HepG2 (cell line): ENCODE data around the gene EDAR. TPM values are rescaled to one million over a fixed set of nuclear protein-coding genes. Genes with fewer than 3 reads are reported as not detected.
A peak's percentile ranks its signal among the peaks of the same experiment; 100 is the strongest.

ENCODE experiments used
- ARID5B ChIP-seq: IDR thresholded peaks from 2 replicates; pipeline ENCODE4 v1.4.0; 2020; ENCODE audit warnings: mild to moderate bottlenecking, missing genetic modification reagents
- CHCHD3 ChIP-seq: sonication (generic); formaldehyde crosslinking; IDR thresholded peaks from 2 replicates; pipeline ENCODE4 v1.8.0; 2022; ENCODE audit warnings: mild to moderate bottlenecking, missing genetic modification reagents, moderate library complexity
- CREB3 ChIP-seq: sonication (generic); formaldehyde crosslinking; IDR thresholded peaks from 2 replicates; pipeline ENCODE4 v1.5.0; 2020; ENCODE audit warnings: missing genetic modification reagents
- DMAP1 ChIP-seq: IDR thresholded peaks from 2 replicates; pipeline ENCODE4 v1.6.1; 2016
- FOXK2 ChIP-seq: fragments of 450-650 bp; IDR thresholded peaks from 2 replicates; pipeline ENCODE4 v1.6.1; 2016
- FOXP1 ChIP-seq, 2 experiments: fragments of 450-650 bp in 1 of 2; IDR thresholded peaks; 2 replicates each; pipeline ENCODE4 v1.6.1; 2017 to 2018; ENCODE audit warnings: antibody characterized with exemption in 1 of 2
- GZF1 ChIP-seq: sonication (generic); formaldehyde crosslinking; IDR thresholded peaks from 2 replicates; pipeline ENCODE4 v1.5.1; 2020; ENCODE audit warnings: mild to moderate bottlenecking, missing genetic modification reagents
- MAFK ChIP-seq, 2 experiments: IDR thresholded peaks in 1 of 2; conservative IDR thresholded peaks in 1 of 2; 2 replicates each; pipeline ENCODE4 v1.6.1; 2011; ENCODE audit warnings: improper control_type of control experiment in 2 of 2, low read length in 2 of 2
- PHF21A ChIP-seq: sonication (generic); formaldehyde crosslinking; IDR thresholded peaks from 2 replicates; pipeline ENCODE4 v1.5.0; 2020; ENCODE audit warnings: mild to moderate bottlenecking, missing genetic modification reagents
- SNAI1 ChIP-seq: sonication (generic); formaldehyde crosslinking; IDR thresholded peaks from 2 replicates; pipeline ENCODE4 v1.5.0; 2020; ENCODE audit warnings: mild to moderate bottlenecking, missing genetic modification reagents, borderline replicate concordance
- SOX13 ChIP-seq, 3 experiments: fragments of 450-650 bp in 1 of 3; sonication (generic) in 1 of 3; formaldehyde crosslinking in 1 of 3; IDR thresholded peaks in 2 of 3; conservative IDR thresholded peaks in 1 of 3; 2 replicates each; pipeline versions ENCODE4 v1.5.0 to v1.6.1; 2016 to 2020; ENCODE audit warnings: antibody characterized with exemption in 1 of 3, mild to moderate bottlenecking in 1 of 3, missing compliant biosample characterization in 1 of 3, missing genetic modification reagents in 1 of 3, moderate library complexity in 1 of 3
- SOX6 ChIP-seq, 2 experiments: fragments of 450-650 bp in 1 of 2; sonication (generic) in 1 of 2; formaldehyde crosslinking in 1 of 2; IDR thresholded peaks; 2 replicates each; pipeline versions ENCODE4 v1.4.0 to v1.6.1; 2017 to 2020; ENCODE audit warnings: antibody characterized with exemption in 1 of 2, mild to moderate bottlenecking in 1 of 2, missing genetic modification reagents in 1 of 2
- TAF1 ChIP-seq: sonication (generic); formaldehyde crosslinking; IDR thresholded peaks from 2 replicates; pipeline ENCODE4 v1.4.0; 2020; ENCODE audit warnings: missing genetic modification reagents
- TBP ChIP-seq: sonication (generic); formaldehyde crosslinking; IDR thresholded peaks from 2 replicates; pipeline ENCODE4 v1.5.0; 2020; ENCODE audit warnings: missing genetic modification reagents
- THAP7 ChIP-seq: sonication (generic); formaldehyde crosslinking; IDR thresholded peaks from 2 replicates; pipeline ENCODE4 v1.8.1; 2023; ENCODE audit warnings: mild to moderate bottlenecking, missing genetic modification reagents
- ZNF12 ChIP-seq: sonication (generic); formaldehyde crosslinking; IDR thresholded peaks from 2 replicates; pipeline ENCODE4 v1.5.0; 2020; ENCODE audit warnings: missing genetic modification reagents
- ZNF543 ChIP-seq: sonication (generic); formaldehyde crosslinking; IDR thresholded peaks from 2 replicates; pipeline ENCODE4 v1.4.0; 2020; ENCODE audit warnings: mild to moderate bottlenecking, missing genetic modification reagents
- ZNF614 ChIP-seq: IDR thresholded peaks from 2 replicates; pipeline ENCODE4 v1.6.1; 2018; ENCODE audit warnings: missing biosample characterization, missing genetic modification reagents, inconsistent platforms, borderline replicate concordance
- ZNF772 ChIP-seq: sonication (generic); formaldehyde crosslinking; IDR thresholded peaks from 2 replicates; pipeline ENCODE4 v1.5.0; 2020; ENCODE audit warnings: mild to moderate bottlenecking, missing genetic modification reagents
- ZNF788 ChIP-seq: sonication (generic); formaldehyde crosslinking; IDR thresholded peaks from 2 replicates; pipeline ENCODE4 v1.5.0; 2020; ENCODE audit warnings: mild to moderate bottlenecking, missing genetic modification reagents, borderline replicate concordance
- ZNF850 ChIP-seq: sonication (generic); formaldehyde crosslinking; conservative IDR thresholded peaks from 2 replicates; pipeline ENCODE4 v1.9.0; 2021; ENCODE audit warnings: mild to moderate bottlenecking, missing genetic modification reagents
- polyA plus RNA-seq, 8 experiments: library from polyadenylated mRNA; depleted of rRNA in 3 of 8; stranded (reverse) in 7 of 8; unstranded in 1 of 8; fragments of >200 nt; fragmentation: Illumina TruSeq in 4 of 8; extraction: Trizol in 4 of 8; gene quantifications; 2 replicates each; pipeline versions ENCODE4 v1.2.1 to v1.2.3, GENCODE V29; 2011 to 2016; ENCODE audit warnings: low read depth in 4 of 8, missing spikeins in 1 of 8, mixed read lengths in 1 of 8; ENCODE audit not compliant: insufficient read depth in 1 of 8
- total RNA-seq, 5 experiments: library from RNA; depleted of rRNA; stranded (reverse); fragments of >200 nt; fragmentation: Illumina TruSeq; extraction: Trizol; gene quantifications; 2 replicates each; pipeline ENCODE4 v1.2.3, GENCODE V29; 2016; ENCODE audit warnings: low read depth in 1 of 5
- TF ChIP-seq, protein P1 (sequence below): sonication (generic); formaldehyde crosslinking; IDR thresholded peaks from 2 replicates; pipeline ENCODE4 v1.4.0; 2020; ENCODE audit warnings: missing genetic modification reagents

EDAR gene
- total and polyA plus RNA-seq, 2 of the 13 experiments (the other 11 are each of a cell fraction or from before 2014, with no cell fraction given), result not detected

DNA sequence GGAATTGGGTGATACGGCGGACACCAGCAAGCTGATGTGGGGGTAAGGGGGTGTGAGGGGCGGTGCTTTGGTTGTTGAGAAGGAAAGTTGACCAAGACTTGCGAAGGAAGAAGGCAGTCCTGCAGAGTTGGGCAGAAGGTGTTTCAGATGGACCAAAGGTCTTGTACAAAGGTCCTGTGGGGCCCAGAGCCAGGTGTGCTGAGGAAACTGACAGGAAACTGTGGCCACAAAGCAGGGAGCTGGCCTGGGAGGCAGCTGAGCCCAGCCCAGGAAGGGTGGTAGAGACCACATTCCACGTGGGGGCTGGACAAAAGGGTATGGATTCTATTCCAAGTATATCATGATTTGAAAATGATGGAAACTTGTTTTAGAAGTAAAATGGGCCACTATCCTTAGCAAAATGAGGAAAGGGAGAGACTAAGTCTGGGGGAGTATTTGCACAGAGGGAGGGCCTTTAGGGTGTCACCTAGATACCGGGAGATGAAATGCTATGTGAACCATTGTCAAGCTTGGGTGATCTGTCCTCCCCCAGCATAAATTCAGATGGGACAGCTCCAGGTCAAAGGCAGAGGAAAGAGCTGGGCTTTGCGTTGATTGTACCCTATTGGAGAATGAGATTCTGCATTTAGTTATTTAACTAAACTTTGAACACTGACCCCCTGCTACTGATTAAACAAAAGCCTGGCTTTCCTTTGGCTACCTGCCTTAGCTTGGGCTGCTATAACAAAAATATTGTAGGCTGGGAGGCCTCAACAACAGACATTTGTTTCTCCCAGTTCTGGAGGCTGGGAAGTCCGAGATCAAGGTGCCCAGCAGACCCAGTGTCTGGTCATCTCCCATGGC is 4.3 kb upstream of the EDAR start (continued):
- TF ChIP-seq, protein P1, sequence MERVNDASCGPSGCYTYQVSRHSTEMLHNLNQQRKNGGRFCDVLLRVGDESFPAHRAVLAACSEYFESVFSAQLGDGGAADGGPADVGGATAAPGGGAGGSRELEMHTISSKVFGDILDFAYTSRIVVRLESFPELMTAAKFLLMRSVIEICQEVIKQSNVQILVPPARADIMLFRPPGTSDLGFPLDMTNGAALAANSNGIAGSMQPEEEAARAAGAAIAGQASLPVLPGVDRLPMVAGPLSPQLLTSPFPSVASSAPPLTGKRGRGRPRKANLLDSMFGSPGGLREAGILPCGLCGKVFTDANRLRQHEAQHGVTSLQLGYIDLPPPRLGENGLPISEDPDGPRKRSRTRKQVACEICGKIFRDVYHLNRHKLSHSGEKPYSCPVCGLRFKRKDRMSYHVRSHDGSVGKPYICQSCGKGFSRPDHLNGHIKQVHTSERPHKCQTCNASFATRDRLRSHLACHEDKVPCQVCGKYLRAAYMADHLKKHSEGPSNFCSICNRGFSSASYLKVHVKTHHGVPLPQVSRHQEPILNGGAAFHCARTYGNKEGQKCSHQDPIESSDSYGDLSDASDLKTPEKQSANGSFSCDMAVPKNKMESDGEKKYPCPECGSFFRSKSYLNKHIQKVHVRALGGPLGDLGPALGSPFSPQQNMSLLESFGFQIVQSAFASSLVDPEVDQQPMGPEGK (CRISPR knock-in tag), result peak; percentile 95
- TF ChIP-seq THAP7 (CRISPR knock-in tag) (no peak), ZNF614 (CRISPR knock-in tag) (no peak), ZNF543 (CRISPR knock-in tag) (no peak), ZNF12 (CRISPR knock-in tag) (peak; percentile 97), SOX6 (IDR thresholded peaks at IDR 0.05) (no peak), SOX6 (CRISPR knock-in tag; IDR thresholded peaks at IDR 0.05) (peak; percentile 42), PHF21A (0 out of 2 replicates have a peak, but pooled peaks have one; percentile 46), SNAI1 (no peak), ZNF850 (CRISPR knock-in tag) (no peak), GZF1 (CRISPR knock-in tag) (no peak), CREB3 (CRISPR knock-in tag) (no peak), ZNF772 (CRISPR knock-in tag) (0 out of 2 replicates have a peak, but pooled peaks have one; percentile 31), DMAP1 (CRISPR knock-in tag) (no peak), TBP (CRISPR knock-in tag) (no peak), ARID5B (0 out of 2 replicates have a peak, but pooled peaks have one; percentile 9), SOX13 (IDR thresholded peaks at IDR 0.05) (no peak), SOX13 (CRISPR knock-in tag; conservative IDR thresholded peaks at IDR 0.05 in 1 of 2, IDR thresholded peaks at IDR 0.05 in 1 of 2) (0 out of 4 replicates have a peak, but pooled peaks of 1 of the 2 experiments have one; percentile 20), ZNF788 (CRISPR knock-in tag) (no peak), CHCHD3 (CRISPR knock-in tag) (no peak), MAFK (conservative IDR thresholded peaks at IDR 0.05 in 1 of 2, IDR thresholded peaks at IDR 0.05 in 1 of 2; ENCODE audit: low read length in 2 of 2) (no peak), TAF1 (CRISPR knock-in tag) (no peak), FOXK2 (no peak), FOXP1 (IDR thresholded peaks at IDR 0.05) (no peak), FOXP1 (CRISPR knock-in tag; IDR thresholded peaks at IDR 0.05) (no peak)
